ENCODE results near the gene RSPH9.
"Not testable (repeated sequence)": the region's sequence is repeated elsewhere in the genome, so short reads cannot be mapped to it uniquely, and the experiment has no call there.

Gene RSPH9

GRCh38 chr6:43629104-43629504, 15.7 kb upstream of the RSPH9 start, which contains the start of gene GTPBP2:
Gene GTPBP2 (minus strand): TSS chr6:43629264. CDS start chr6:43629162, 102 bp downstream.
- DNase-seq (ENCODE audit: low read depth): peak; percentile 98

DNA sequence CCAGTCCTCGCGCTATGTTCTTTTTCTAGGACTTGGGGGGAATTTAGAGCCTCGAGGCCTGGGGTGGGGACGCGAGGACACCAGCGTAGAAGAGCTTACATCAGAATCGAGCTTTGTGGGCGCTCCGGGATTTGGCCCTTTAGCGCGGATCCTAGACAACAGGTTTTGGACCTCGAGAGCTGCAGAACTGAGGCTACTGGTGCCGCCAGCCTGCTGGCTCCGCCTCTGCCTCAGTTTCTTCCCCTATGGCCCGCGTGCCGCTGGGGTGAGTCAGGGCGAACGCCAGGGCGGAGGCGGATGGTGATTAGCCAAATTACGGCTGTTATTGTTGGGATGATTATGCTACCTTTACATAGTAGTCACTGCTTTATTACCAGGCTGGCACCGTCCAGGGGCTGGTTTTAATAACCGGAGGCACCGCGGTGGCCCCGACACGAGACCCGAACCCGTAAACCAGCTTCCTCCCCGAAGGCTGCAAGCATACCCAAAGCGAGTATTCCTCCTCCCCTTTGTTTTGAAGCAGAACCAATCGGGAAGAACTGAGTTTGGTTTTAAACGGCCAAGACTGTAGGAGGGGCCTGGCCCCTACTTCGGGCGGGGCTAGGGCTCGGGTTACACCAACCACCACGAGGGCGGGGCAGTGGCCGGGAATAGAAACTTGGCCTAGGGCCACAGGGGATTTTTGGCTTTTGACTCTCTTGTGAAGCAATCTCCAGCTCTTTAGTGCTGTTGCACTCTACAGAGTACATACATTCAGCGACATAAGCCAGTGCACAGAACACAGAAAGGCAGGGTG, 15.1 kb upstream of the RSPH9 start:
- peak; percentile 97 for DNase-seq (ENCODE audit: low read depth)

DNA sequence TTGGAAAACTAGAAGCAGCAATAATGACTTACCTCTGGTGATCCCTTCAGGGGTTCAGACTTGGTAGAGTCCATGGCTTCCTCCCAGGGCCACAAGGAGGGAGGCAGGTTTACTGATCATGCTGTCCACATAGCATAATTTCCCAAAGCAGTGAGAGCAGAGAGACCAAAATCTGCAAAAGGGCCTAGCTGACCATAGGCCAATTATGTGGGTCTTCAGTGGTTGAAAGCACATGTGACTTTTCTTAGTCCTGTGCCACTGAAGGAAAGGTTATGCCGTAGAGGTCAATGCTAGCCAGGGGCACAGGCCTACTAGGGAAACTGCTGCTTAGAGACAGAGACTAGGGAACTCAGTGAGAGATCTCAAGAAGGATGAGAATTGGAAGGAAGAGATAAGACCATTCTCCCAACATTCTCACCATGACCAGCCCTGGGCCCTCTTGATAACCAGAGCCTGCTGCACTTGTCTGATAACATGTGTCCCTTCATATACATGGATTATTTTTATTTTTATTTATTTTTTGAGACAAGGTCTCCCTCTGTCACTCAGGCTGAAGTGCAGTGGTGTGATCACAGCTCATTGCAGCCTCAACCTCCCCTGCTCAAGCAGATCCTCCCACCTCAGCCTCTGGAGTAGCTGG, 13.7 kb upstream of the RSPH9 start:
- DNase-seq (ENCODE audit: low read depth): no peak

DNA sequence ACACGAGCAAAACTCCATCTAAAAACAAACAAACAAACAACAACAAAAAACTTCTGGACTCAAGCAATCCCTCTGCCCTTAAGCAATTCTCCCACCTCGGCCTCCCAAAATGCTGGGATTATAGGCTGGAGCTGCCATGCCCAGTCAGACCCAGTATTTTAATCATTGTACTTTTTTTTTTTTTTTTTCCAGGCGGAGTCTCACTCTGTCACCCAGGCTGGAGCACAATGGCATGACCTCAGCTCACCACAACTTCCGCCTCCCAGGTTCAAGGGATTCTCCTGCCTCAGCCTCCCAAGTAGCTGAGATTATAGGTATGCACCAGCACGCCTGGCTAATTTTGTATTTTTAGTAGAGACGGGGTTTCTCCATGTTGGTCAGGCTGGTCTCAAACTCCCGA, 11.8 kb upstream of the RSPH9 start:
- DNase-seq (ENCODE audit: low read depth): not testable (repeated sequence)

- no peak for DNase-seq (ENCODE audit: low read depth)
Measured at GRCh38 chr6:43634702-43635303, 10.0 kb upstream of the RSPH9 start.

GRCh38 chr6:43635387-43636307, 9.2 kb upstream of the RSPH9 start, which contains the start of gene MAD2L1BP:
Gene MAD2L1BP (plus strand): TSS chr6:43635840. CDS start chr6:43635876, 36 bp downstream.
- DNase-seq (ENCODE audit: low read depth): peak; percentile 51

DNA sequence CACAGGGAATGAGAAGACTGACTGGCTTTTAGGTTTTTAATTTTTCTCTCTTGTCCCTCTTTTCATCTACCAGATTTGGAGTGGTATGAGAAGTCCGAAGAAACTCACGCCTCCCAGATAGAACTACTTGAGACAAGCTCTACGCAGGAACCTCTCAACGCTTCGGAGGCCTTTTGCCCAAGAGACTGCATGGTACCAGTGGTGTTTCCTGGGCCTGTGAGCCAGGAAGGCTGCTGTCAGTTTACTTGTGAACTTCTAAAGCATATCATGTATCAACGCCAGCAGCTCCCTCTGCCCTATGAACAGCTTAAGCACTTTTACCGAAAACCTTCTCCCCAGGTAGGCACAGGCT, 8.6 kb upstream of the RSPH9 start:
- DNase-seq (ENCODE audit: low read depth): no peak

DNA sequence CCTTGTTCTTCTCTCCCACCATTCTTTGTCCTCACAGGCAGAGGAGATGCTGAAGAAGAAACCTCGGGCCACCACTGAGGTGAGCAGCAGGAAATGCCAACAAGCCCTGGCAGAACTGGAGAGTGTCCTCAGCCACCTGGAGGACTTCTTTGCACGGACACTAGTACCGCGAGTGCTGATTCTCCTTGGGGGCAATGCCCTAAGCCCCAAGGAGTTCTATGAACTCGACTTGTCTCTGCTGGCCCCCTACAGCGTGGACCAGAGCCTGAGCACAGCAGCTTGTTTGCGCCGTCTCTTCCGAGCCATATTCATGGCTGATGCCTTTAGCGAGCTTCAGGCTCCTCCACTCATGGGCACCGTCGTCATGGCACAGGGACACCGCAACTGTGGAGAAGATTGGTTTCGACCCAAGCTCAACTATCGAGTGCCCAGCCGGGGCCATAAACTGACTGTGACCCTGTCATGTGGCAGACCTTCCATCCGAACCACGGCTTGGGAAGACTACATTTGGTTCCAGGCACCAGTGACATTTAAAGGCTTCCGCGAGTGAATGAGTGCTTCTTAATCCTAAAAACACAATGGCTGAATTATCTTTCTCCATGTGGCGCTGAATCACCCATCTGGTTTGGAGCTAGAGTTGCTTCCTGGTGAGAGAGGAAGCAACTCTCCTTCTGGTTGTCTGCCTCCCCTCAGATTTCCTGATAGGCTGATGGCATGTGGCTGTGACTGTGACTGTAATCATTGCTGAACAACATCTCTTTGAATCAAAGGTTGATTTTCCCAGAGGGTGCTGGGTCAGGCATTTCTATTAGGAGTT, 4.6 kb upstream of the RSPH9 start:
- no peak for DNase-seq (ENCODE audit: low read depth)

DNA sequence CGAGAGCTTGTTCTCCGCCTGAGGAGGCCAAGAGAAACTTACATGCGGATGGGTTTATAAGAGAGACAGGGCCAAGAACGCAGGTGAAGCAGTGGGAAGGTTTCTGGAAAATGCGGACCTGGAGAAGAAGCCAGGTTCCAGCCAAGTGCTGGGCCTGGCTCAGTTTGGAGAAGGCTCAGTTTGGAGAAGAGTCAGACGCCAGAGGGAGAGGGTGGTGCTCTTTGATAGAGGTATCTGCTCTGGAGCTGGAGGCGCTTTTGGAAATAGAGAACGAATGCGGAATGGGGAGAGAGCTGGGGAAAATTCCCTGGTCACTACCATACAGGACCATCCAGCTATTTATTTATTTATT, 753 bp downstream of the RSPH9 start:
- no peak for DNase-seq (ENCODE audit: low read depth)

DNA sequence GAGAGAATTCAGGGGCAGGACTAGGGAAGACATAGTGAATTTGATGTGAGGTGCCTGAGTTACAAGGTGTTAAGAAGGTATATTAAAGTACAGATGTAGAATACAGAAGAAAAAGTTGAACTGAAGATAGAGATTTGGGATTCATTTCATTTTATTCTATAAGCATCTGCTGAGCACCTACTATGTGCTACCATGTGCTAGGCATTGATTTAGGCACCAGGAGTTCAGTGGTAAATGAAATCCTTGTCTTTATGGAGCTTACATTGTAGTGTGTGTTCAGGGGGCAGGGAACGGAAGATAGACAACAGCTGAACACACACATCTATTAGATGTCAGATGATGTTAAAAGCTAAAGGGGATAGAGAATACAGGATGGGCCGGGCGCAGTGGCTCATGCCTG, 2.8 kb downstream of the RSPH9 start:
- no peak for DNase-seq (ENCODE audit: low read depth)

DNA sequence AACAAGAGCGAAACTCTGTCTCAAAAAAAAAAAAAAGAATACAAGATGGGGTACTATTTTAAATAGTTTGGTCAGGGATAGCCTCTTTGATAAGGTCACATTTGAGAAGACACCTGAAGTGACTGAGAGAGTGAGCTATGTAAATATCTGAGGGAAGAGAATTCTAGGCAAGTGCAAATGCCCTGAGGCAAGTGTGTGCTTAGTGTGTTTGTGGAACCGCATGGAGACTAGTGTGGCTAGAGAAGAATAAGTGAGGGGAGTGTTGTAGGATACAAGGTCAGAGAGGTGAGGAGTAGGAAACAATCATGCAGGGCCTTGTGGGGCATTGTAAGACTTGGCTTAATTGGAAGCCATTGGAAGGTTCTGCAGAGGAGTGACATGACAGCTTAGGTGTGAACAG, 3.4 kb downstream of the RSPH9 start:
- no peak for DNase-seq (ENCODE audit: low read depth)

DNA sequence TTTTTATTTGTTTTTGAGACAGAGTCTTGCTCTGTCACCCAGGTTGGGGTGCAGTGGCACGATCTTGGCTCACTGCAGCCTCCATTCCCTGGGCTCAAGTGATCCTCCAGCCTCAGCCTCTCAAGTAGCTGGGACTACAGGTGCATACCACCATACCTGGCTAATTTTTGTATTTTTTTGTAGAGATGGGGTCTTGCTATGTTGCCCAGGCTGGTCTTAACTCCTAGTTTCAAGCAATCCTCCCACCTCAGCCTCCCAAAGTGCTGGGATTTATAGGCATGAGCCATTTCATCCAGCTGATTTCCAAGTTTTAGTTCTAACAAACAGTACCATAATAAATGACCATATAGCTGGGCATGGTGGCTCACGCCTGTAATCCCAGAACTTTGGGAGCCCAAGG, 8.0 kb downstream of the RSPH9 start:
- DNase-seq (ENCODE audit: low read depth): not testable (repeated sequence)

DNA sequence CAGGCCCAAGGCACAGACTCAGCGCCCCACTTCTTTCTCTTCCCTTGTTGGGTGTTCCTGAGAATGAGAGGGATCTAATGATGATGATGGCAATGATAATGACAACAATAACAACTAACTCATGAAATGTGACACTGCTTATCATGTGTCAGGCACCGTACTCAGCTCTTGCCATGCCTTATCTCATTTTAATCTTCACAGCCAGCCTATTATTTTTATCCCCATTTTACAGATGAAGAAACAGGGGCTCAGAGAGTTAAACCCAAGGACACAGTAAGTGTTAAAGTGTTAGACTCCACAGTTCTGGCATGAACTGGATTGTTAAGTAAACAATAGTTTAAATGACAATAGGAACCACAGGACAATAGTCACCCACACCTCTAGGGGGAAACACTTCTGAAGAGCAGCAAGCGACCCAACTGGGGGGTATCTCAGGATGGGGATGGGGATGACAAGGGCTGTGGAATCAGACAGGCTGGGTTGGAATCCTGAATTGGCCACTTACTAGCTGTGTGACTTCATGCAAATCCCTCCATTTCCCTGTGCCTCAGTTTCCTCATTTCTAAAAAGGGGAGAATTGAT, 12.5 kb downstream of the RSPH9 start:
- no peak for DNase-seq (ENCODE audit: low read depth)

GRCh38 chr6:43658161-43658560, 13.3 kb downstream of the RSPH9 start:
- DNase-seq (ENCODE audit: low read depth): no peak

DNA sequence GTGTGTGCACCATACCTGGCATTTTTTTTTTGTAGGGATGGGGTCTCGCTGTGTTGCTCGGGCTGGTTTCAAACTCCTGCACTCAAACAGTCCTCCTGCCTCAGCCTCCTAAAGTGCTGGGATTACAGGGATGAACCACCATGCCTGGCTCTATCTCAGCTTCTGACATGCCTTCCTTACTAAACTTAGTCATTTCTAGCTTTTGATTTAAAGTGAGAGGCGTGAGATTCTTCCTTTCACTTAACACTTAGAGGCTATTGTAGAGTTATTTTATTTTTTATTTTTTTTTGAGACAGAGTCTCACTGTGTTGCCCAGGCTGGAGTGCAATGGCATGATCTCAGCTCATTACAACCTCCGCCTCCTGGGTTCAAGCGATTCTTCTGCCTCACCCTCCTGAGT, 18.1 kb downstream of the RSPH9 start:
- not testable (repeated sequence) for DNase-seq (ENCODE audit: low read depth)

- DNase-seq (ENCODE audit: low read depth): no peak
Measured at GRCh38 chr6:43665376-43665775, 20.5 kb downstream of the RSPH9 start.

DNA sequence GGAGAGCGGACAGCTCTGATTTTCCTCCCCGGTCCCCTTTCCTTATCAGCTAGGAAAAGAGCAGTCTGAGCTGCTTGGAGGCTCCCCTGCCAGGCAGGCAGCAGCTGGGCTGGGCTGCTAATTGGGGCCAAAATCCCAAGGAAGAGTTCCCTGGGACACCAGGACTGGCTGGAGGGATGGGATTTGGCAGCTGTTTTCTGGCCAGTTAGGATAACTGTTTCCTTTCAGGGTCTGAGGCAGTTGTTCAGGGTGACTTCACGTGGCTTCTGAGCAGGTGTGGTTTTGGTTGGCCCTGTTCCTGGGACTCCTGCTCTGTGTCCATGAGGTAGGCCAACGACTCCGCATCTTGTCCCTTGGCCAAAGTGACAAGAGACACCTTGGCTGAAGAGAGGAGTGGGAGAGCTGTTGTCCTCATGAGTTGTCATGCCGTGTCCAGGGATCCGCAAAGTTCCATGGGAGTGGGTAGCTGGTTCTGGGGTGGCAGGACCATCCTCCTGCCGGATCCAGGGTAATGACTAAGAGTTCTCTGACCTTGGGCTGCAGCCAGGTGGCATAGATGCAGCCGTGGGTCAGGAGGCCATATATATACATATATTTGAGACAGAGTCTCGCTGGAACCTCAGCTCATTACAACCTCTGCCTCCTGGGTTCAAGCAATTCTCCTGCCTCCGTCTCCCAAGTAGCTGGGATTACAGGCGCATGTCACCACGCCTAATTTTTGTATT, 21.5 kb downstream of the RSPH9 start:
- no peak for DNase-seq (ENCODE audit: low read depth)

GRCh38 chr6:43667245-43668150, 22.7 kb downstream of the RSPH9 start:
- DNase-seq (ENCODE audit: low read depth): no peak

Data from stromal cell of bone marrow (primary cell).